Endothelial cell of umbilical vein (primary cell): ENCODE measurements around the gene LILRB5. TPM values are rescaled to one million over a fixed set of nuclear protein-coding genes. Genes with fewer than 3 reads are reported as not detected.
"Not testable (repeated sequence)": the region's sequence is repeated elsewhere in the genome, so short reads cannot be mapped to it uniquely, and the experiment has no call there.

Experiments
- BruUV-seq: library from RNA; stranded (reverse); fragments of 400-500 nt; replicated peaks from 2 replicates; lab custom pipeline; 2021; lab: Mats Ljungman, UMichigan
- CTCF ChIA-PET: fragments of 300-600, 350-600 bp; sonication (Branson Sonifier 250); formaldehyde crosslinking; loops from one replicate; lab custom pipeline; 2021; ENCODE audit warnings: antibody characterized with exemption, inconsistent platforms; lab: Charles Lee
- POLR2A ChIA-PET: fragments of 300-600, 350-600 bp; sonication (Branson Sonifier 250); formaldehyde crosslinking; loops from one replicate; lab custom pipeline; 2021; ENCODE audit warnings: antibody characterized with exemption, inconsistent platforms; lab: Charles Lee
- DNase-seq: peaks from one replicate; pipeline ENCODE4 v3.0.0-alpha.2; 2011; ENCODE audit warnings: low read depth, low spot score
- FAIRE-seq: peaks from 2 replicates; lab custom pipeline; 2011; peaks lifted over from hg19 to GRCh38; lab: Jason Lieb, UNC
- H2AFZ ChIP-seq: 2 replicates; pipeline ENCODE4 v1.6.0; 2012; ENCODE audit warnings: low read depth, low read length, control low read depth, inconsistent platforms
- H3K27ac ChIP-seq: 2 replicates; pipeline ENCODE4 v1.5.1; 2011; ENCODE audit warnings: low read depth, mild to moderate bottlenecking, control low read depth, low read length, moderate library complexity; ENCODE audit not compliant: insufficient read depth
- H3K27me3 ChIP-seq, 2 experiments: 2 replicates each; pipeline versions ENCODE4 v1.6.0 to v1.6.1; 2011; ENCODE audit warnings: low read length in 2 of 2, mixed read lengths in 1 of 2; ENCODE audit not compliant: control insufficient read depth in 2 of 2, insufficient read depth in 2 of 2
- H3K36me3 ChIP-seq, 2 experiments: 2 replicates in 1 of 2; 3 replicates in 1 of 2; pipeline ENCODE4 v1.5.1; 2011; ENCODE audit warnings: low read length in 2 of 2, mild to moderate bottlenecking in 1 of 2, moderate library complexity in 1 of 2; ENCODE audit not compliant: control insufficient read depth in 2 of 2, insufficient read depth in 2 of 2; ENCODE audit errors: extremely low read depth in 1 of 2
- H3K4me1 ChIP-seq: 3 replicates; pipeline ENCODE4 v1.5.1; 2011; ENCODE audit warnings: mild to moderate bottlenecking, low read length; ENCODE audit not compliant: control insufficient read depth, insufficient read depth; ENCODE audit errors: extremely low read depth
- H3K4me2 ChIP-seq: 2 replicates; pipeline ENCODE4 v1.6.1; 2011; ENCODE audit warnings: low read length, control low read depth, mixed read lengths; ENCODE audit not compliant: insufficient read depth
- H3K4me3 ChIP-seq, 3 experiments: fragments of 200-600 bp in 1 of 3; sonication (generic), shearing (Covaris generic) in 1 of 3; replicated peaks in 1 of 3; 2 replicates each; pipeline ENCODE4 v1.5.1; 2011 to 2016; ENCODE audit warnings: control low read depth in 3 of 3, low read length in 3 of 3, mild to moderate bottlenecking in 2 of 3, inconsistent platforms in 1 of 3, low read depth in 1 of 3, moderate library complexity in 1 of 3; ENCODE audit not compliant: insufficient read depth in 1 of 3
- H3K79me2 ChIP-seq: 2 replicates; pipeline ENCODE4 v1.6.0; 2012; ENCODE audit warnings: low read length, inconsistent platforms; ENCODE audit not compliant: control insufficient read depth, insufficient read depth
- H3K9ac ChIP-seq: replicated peaks from 2 replicates; pipeline ENCODE3; 2011; ENCODE audit warnings: low read length, control low read depth; ENCODE audit not compliant: insufficient read depth; ENCODE audit errors: extremely low read depth
- H3K9me1 ChIP-seq: replicated peaks from 3 replicates; pipeline ENCODE4 v1.6.0; 2011; ENCODE audit warnings: mild to moderate bottlenecking, low read length; ENCODE audit not compliant: control insufficient read depth, insufficient read depth; ENCODE audit errors: extremely low read depth
- H3K9me3 ChIP-seq: replicated peaks from 2 replicates; pipeline ENCODE4 v1.5.1; 2012; ENCODE audit warnings: low read length, inconsistent platforms; ENCODE audit not compliant: control insufficient read depth, insufficient read depth
- H4K20me1 ChIP-seq: replicated peaks from 2 replicates; pipeline ENCODE3; 2011; ENCODE audit warnings: mild to moderate bottlenecking, low read length; ENCODE audit not compliant: control insufficient read depth, insufficient read depth; ENCODE audit errors: extremely low read depth
- CTCF ChIP-seq, 2 donors: IDR thresholded peaks; 1 replicate in 1 of 2; 2 replicates in 1 of 2; pipeline ENCODE4 v1.5.1; 2011; ENCODE audit warnings: low read length in 2 of 2, mild to moderate bottlenecking in 2 of 2, moderate library complexity in 2 of 2, control low read depth in 1 of 2, inconsistent platforms in 1 of 2, low read depth in 1 of 2; ENCODE audit not compliant: insufficient read depth in 1 of 2; ENCODE audit errors: extremely low read depth in 1 of 2
- EZH2 ChIP-seq: IDR thresholded peaks from 2 replicates; pipeline ENCODE4 v1.6.1; 2012; ENCODE audit warnings: borderline replicate concordance, low read depth, mild to moderate bottlenecking, moderate library complexity, low read length, inconsistent platforms; ENCODE audit not compliant: severe bottlenecking
- FOS ChIP-seq: IDR thresholded peaks from 2 replicates; pipeline ENCODE4 v1.6.1; 2011; ENCODE audit warnings: mild to moderate bottlenecking, low read length, moderate library complexity, borderline replicate concordance; ENCODE audit not compliant: insufficient read depth
- GATA2 ChIP-seq: IDR thresholded peaks from 2 replicates; pipeline ENCODE4 v1.7.0; 2011; ENCODE audit warnings: low read depth, mild to moderate bottlenecking, moderate library complexity, mixed read lengths, low read length; ENCODE audit not compliant: insufficient read length, insufficient read depth
- JUN ChIP-seq: IDR thresholded peaks from 2 replicates; pipeline ENCODE4 v1.6.1; 2011; ENCODE audit warnings: borderline replicate concordance, low read depth; ENCODE audit not compliant: insufficient read length, insufficient read depth
- MYC ChIP-seq: IDR thresholded peaks from one replicate; pipeline ENCODE4 v1.6.1; 2011; ENCODE audit warnings: mild to moderate bottlenecking, low read depth, low read length
- POLR2A ChIP-seq: IDR thresholded peaks from 2 replicates; pipeline ENCODE4 v1.6.1; 2012; ENCODE audit warnings: low read depth, mild to moderate bottlenecking, control low read depth, low read length
- POLR2AphosphoS5 ChIP-seq: IDR thresholded peaks from 2 replicates; pipeline ENCODE4 v1.6.1; 2012; ENCODE audit warnings: low read depth, mild to moderate bottlenecking, control low read depth, low read length, moderate library complexity; ENCODE audit not compliant: insufficient read depth
- dilution Hi-C: fragments of 300-500 bp; cut with MboI; formaldehyde crosslinking; loops from one replicate; pipeline ENCODE4 v1.15.0; 2019; ENCODE audit warnings: low sequenced_read_pairs; ENCODE audit not compliant: extremely low pct_ligation_motif_present
- intact Hi-C: fragments of 100-400 bp; cut with micrococcal nuclease; formaldehyde crosslinking; loops from one replicate; pipeline ENCODE4 v1.10.0; 2022
- polyA plus RNA-seq, 4 experiments: library from polyadenylated mRNA; depleted of rRNA in 3 of 4; stranded (reverse) in 3 of 4; unstranded in 1 of 4; fragments of >200 nt; gene quantifications; 2 replicates each; pipeline versions ENCODE4 v1.2.1 to v1.2.3, GENCODE V29; 2011 to 2012; ENCODE audit warnings: missing spikeins in 1 of 4
- total RNA-seq: library from RNA; stranded (reverse); gene quantifications from 2 replicates; pipeline ENCODE4 v1.2.3, GENCODE V29; 2021
- TF ChIP-seq, protein P1 (sequence below): IDR thresholded peaks from 2 replicates; pipeline ENCODE4 v1.6.1; 2011; ENCODE audit not compliant: insufficient read depth, insufficient read length

The LILRB5 gene
- total and polyA plus RNA-seq, 2 donors (not counting 3 experiments of a cell fraction or from before 2014, with no cell fraction given) = not detected

- Histone ChIP-seq H3K27me3 (no peaks in the 10 kb centered on the region), H3K79me2 (no peaks in the 10 kb centered on the region), H3K4me2 (no peak overlapping the region), H3K9me3 (no peaks in the 10 kb centered on the region), H4K20me1 (no peaks in the 10 kb centered on the region), H3K9me1 (no peaks in the 10 kb centered on the region), H3K4me3 (no peak overlapping the region), H3K36me3 (no peaks in the 10 kb centered on the region), H2AFZ (no peak overlapping the region), H3K4me1 (no peaks in the 10 kb centered on the region), H3K27ac (no peak overlapping the region), H3K9ac (no peak overlapping the region)
- intact Hi-C loops (no loop called here), dilution Hi-C loops (no loop called here)
- FAIRE-seq (no peak), DNase-seq (no peak)
- ChIA-PET POLR2A (no interaction called here), CTCF (no interaction called here)
- BruUV-seq = no TSS peak
- TF ChIP-seq, protein P1, sequence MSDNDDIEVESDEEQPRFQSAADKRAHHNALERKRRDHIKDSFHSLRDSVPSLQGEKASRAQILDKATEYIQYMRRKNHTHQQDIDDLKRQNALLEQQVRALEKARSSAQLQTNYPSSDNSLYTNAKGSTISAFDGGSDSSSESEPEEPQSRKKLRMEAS = no peak
- TF ChIP-seq CTCF (IDR thresholded peaks at IDR 0.05; ENCODE audit: extremely low read depth in 1 of 2, insufficient read depth in 1 of 2, low read depth in 1 of 2, low read length in 2 of 2) (no peak), POLR2A (no peak), MYC (no peak), JUN (no peak), FOS (no peak), POLR2AphosphoS5 (no peak), EZH2 (no peak), GATA2 (no peak)
Observed at GRCh38 chr19:54216869-54217268, 40.2 kb downstream of the LILRB5 start.

DNA sequence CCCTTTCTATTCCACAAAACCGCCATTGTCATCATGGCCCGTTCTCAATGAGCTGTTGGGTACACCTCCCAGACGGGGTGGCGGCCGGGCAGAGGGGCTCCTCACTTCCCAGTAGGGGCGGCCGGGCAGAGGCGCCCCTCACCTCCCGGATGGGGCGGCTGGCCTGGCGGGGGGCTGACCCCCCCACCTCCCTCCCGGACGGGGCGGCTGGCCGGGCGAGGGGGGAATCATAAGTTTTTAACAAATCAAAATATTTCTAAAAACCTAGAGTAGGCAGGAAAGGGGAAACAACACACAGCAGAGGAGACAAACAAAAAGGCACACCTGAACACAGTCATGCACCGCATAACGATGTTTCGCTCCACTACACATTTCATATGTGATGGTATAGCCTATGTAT is 42.3 kb downstream of the LILRB5 start:
- FAIRE-seq, H3K36me3 ChIP-seq, H3K4me1 ChIP-seq, BruUV-seq, H3K4me3 ChIP-seq, H3K27me3 ChIP-seq, H3K9me1 ChIP-seq, H3K9ac ChIP-seq, POLR2A ChIA-PET, intact Hi-C loops, DNase-seq, H3K27ac ChIP-seq, CTCF ChIA-PET, H2AFZ ChIP-seq, H4K20me1 ChIP-seq, H3K4me2 ChIP-seq, H3K79me2 ChIP-seq, H3K9me3 ChIP-seq, dilution Hi-C loops: not testable (repeated sequence)

DNA sequence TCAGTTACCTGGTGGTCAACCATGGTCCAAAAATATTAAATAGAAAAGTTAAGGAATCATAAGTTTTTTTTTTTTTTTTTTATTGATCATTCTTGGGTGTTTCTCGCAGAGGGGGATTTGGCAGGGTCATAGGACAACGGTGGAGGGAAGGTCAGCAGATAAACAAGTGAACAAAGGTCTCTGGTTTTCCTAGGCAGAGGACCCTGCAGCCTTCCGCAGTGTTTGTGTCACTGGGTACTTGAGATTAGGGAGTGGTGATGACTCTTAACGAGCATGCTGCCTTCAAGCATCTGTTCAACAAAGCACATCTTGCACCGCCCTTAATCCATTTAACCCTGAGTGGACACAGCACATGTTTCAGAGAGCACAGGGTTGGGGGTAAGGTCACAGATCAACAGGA is 42.9 kb downstream of the LILRB5 start:
- FAIRE-seq, H2AFZ ChIP-seq, H3K9ac ChIP-seq, H3K27me3 ChIP-seq, DNase-seq, intact Hi-C loops, dilution Hi-C loops, H3K36me3 ChIP-seq, H3K27ac ChIP-seq, H3K79me2 ChIP-seq, CTCF ChIA-PET, H3K4me2 ChIP-seq, H4K20me1 ChIP-seq, POLR2A ChIA-PET, H3K4me3 ChIP-seq, H3K4me1 ChIP-seq, BruUV-seq, H3K9me1 ChIP-seq, H3K9me3 ChIP-seq: not testable (repeated sequence)
